GM21717 (cell line): ENCODE data around the gene RBBP8NL.
"Not testable (repeated sequence)": the region's sequence is repeated elsewhere in the genome, so short reads cannot be mapped to it uniquely, and the experiment has no call there.

Experiments
- ATAC-seq: cut with Tn5 transposase; IDR thresholded peaks from one replicate; pipeline ENCODE4 v1.9.1; 2021; ENCODE audit warnings: mild to moderate bottlenecking, moderate library complexity; ENCODE audit not compliant: unreplicated experiment

The RBBP8NL gene

GRCh38 chr20:62445553-62446340 lies 18.4 kb upstream of the RBBP8NL start:
- ATAC-seq, result no peak

DNA sequence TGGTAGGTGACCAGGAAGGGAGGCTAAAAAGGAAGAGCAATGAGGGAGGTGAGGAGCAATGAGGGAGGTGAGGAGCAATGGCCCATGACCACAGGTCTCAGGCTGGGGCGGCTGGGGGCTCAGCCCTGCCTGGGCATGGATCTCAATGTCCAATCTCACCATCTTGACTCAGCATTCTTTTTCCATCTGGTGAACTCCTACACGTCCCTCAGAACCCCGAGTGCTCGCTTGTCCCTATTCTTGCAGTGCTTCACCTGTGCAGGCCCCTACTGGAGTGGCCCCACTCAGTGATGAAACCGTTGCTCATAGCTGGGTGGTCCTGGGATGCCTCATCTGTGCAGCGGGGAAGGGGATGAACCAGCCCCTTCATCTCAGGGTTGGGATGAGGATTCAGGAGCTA lies 16.9 kb upstream of the RBBP8NL start:
- no peak for ATAC-seq

GRCh38 chr20:62441987-62442539 lies 14.7 kb upstream of the RBBP8NL start:
- no peak for ATAC-seq

DNA sequence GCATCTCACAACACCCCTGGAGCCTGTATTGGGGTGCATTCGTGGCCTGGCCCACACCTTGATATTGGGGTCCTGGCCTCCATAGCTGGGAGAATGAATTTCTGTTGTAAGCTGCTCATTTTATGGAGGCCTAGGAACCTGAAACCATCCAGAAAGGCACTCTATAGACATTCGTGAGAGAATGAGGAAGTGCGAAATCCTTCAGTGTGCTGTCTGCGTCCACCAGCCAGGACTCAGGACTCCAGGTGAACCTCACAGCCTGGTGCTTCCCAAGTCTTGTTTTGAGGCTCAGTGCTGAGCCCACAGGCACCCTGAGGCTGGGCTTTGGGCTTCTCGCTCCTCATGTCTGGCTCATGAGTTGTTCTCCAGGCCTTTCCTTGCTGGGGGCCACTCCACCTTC lies 11.9 kb upstream of the RBBP8NL start:
- no peak for ATAC-seq

DNA sequence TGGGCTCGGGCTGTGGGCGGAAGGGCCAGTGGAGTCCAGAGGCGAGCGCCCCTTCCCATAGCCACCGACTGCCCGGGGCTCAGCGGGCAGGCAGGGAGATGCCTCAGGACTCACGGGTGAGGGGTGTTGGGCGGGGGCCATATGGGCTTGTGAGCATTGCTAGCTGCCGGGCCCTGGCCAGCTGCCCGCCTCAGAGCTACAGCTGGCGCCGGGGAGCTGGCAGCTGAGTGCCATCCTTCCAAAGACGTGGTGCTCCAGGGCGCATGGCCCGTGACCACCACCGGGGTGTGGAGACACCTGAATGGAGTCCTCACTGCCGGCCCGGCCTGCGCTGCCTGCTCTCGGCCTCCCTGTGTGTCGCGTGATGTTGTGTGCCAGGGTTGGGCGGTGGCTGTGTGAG lies 10.6 kb upstream of the RBBP8NL start:
- no peak for ATAC-seq

DNA sequence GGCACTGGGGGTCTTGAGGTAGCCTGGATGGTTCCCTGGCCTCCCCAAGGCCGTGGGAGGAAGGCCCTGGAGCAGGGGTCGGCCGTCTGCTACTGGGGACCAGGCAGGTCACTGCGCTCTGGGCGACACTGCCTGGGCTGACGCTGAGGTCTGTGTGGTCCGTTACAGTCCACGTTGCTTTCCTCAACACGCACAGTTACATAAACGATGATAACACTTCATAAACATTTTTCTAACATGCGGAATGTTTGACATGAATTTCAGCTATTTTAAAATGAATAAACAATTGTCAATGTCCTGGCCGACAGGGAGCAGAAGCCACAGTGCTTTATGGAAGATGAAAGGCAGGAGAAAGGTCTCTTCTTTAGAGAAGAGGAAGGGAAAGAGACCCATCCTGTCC lies 10.2 kb upstream of the RBBP8NL start:
- no peak for ATAC-seq

DNA sequence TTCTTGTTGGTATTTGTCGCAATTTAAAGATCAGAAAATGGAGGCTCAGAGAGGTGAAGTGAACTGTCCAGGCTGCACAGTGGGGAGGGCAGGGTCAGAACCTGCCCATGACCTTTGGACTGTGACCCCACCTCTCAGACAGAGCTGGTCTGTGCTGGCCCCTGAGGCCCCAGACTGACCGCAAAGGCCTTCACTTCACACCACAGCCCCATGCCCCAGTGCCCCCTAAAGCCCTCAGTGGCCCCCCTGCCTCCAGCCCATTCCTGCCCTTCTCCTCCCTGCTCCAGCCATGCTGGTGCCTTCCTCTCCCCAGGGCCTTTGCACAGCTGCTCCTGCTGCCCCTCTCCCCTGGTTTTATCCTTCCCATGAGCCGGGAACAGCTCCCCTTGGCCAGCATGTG lies 9.4 kb upstream of the RBBP8NL start:
- ATAC-seq, result no peak

DNA sequence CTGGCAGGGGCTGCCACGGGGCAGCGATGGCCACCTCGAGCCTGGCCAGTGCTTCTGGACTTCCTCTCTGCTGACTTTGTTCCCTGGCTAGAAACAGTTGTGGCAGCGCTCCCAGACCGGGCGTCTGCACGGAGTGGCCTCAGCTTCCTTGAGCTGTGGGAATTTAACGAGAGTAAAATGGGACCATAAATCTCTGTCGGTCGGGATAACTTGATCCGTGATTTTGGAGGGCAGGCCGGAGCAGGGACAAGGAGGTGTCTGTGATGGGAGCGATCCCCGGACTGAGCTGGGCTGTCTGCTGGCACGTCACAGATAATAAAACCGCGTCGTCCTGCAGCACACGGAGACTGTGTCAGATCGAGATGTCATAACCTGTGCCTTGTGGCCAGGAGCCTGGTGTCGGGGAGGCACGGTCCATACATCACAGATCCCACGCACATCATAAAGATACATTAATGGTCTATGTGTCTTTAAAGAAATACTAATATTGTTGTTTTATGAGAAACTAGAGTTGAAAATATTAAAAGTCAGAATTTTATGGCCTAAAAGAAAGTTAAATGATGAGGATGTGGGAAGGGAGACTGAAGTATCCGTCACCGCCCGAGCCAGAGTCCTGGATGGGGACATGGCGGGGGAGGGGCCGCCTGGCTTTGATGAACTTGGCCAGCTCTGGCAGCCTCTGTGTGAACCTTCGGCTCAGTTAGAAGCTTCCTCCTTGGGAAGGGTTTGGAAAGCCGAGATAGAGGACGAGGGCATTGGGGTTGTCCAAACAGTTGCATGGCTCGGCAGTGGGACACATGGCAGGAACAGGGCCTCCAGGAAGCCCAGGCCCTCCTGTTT lies 6.5 kb upstream of the RBBP8NL start:
- ATAC-seq, result no peak

GRCh38 chr20:62430866-62431447 lies 3.6 kb upstream of the RBBP8NL start:
- no peak for ATAC-seq

- ATAC-seq, result no peak
Observed at GRCh38 chr20:62430311-62430853, 3.0 kb upstream of the RBBP8NL start.

GRCh38 chr20:62429455-62430310 lies 2.3 kb upstream of the RBBP8NL start:
- no peak for ATAC-seq

DNA sequence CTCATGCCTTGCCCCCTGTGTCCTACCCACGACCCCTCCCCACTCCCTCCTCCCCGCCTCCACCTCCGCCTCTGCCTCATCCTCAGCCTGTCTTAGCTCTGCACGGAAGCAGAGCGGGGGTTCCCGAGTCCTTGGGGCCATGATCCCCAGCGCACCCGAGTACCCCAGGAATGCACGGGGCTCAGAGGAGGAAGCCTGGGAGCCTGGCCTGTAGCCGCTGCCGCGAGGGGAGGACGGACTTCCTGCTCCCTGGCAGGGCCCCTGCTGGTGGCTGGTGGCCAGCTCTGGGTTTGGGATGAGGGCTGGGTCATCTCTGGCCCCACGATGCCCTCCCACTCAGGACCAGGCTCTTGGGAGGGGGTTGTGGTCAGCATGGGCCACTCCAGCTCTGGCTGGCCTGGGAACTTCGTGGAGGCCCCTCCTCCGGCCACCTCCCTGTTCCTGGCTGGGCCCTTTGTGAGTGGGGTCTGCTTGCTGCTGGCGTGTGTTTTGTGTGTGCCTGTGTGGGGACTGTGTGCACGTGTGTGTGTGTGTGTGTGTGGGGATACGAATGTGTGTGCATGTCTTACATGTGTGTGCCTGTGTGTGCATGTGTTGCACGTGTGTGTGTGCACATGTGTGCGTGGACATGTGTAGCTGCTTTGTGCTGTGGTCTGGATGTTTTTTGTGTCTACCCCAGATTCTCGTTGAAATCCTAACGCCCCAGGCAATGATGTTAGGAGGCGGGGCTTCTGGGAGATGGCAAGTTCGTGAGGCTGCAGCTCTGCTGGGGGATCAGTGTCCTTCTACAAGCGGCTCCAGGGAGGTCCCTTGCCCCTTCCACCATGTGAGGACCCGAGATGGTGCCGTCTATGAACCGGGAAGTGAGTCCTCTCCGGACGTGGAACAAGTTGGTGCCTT lies 1.3 kb upstream of the RBBP8NL start:
- no peak for ATAC-seq

DNA sequence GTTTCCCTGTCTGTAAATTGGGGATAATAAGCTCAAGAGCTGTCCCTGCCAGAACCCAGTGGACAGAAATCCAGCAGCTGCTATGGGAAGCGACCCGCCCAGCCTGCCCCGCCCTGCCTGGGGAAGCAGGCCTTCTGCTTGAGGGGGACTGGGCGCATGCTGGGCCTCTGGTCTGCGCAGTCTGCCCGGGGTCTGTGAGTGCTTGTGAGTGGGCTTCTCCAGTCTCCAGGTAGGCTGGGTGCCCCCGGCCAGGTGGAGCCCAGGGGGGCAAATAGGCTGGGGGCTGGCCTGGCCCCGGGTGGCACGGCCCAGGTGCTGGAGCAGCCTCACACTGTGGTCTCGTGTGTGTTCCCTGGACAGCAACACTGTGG lies 648 bp upstream of the RBBP8NL start:
- no peak for ATAC-seq

- no peak for ATAC-seq
Observed at GRCh38 chr20:62426699-62427131, 624 bp downstream of the RBBP8NL start.

DNA sequence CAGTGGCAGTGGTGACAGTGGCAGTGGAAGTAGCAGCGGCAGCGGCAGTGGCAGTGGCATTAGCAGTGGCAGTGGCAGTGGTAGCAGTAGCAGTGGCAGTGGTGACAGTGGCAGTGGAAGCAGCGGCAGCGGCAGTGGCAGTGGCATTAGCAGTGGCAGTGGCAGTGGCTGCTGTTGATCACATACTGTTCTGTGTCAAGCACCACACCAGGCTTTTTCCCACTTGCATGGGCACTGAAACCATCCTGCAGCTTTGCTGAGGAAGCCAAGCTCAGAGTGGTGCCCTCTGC lies 1.3 kb downstream of the RBBP8NL start:
- ATAC-seq, result not testable (repeated sequence)

DNA sequence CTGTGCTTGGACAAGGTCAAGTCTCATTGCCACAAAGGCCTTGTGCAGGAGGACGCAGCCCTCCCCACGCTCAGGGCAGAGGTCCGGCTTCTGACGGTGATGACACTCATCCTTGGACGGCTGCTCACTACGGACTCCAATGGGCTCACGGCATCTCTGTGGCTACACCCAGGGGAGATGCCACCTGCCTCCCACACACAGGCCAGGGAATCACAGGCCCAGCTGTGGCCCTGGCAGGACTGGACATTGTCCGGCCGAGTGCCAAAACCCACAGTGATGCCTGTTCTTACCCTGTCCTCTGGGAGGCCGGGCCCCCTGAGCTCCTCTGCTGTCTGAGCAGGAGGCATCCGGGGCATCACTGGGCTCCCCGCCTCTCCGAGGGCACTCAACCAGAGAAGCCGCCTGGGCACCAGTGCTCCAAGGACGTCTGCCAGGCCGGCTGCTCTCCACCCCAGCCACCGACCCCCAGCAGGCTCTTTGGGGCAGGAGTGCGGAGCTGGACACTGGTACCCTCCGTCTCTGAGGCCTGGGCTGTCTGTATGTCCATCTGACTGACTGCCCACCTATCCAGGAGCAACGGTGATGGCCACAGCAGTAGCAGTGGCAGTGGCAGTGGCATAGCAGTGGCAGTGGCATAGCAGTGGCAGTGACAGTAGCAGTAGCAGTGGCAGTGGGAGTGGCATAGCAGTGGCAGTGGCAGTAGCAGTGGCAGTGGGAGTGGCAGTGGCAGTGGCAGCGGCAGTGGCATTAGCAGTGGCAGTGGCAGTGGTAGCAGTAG lies 1.9 kb downstream of the RBBP8NL start:
- no peak for ATAC-seq

DNA sequence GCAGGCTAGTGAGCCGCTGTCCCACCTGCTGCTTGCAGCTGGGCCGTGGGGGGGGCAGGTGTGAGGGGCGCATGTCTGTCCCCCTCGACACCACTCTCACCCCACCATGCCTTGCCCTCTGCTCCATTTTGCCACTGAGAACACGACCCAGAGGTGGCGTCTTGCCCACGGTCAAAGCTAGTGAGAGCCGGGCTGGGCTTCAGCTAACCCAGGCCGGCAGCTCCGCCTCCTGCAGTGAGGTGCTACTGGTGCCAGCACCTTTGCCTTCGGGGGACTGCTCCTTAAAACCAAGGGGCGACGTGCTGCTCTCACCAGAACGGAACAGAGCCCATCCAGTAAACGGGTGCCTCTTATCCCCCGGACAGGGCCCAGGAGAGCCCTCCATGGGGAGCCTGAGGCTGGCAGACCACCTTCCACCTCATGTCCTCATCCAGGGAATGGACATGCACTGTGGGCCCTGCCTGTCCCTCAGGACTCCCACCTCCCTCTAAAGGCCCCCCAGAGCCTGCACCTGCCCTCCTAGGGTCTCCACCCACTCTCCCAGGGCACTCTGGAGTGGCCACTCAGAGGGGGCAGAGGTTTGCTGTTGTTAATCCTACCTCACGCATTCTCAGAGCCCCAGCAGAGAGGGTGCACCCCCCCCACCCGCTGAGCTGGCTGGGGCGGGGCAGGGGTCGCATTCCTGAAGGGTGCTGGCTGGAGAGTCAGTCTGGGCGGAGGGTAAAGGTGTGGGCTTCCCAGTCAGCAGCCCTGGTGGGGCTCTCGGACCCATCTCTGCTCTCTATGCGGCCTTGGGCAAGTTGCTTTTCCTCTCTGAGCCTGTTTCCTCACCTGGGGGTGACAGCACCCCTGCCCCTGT lies 2.9 kb downstream of the RBBP8NL start:
- ATAC-seq, result no peak

DNA sequence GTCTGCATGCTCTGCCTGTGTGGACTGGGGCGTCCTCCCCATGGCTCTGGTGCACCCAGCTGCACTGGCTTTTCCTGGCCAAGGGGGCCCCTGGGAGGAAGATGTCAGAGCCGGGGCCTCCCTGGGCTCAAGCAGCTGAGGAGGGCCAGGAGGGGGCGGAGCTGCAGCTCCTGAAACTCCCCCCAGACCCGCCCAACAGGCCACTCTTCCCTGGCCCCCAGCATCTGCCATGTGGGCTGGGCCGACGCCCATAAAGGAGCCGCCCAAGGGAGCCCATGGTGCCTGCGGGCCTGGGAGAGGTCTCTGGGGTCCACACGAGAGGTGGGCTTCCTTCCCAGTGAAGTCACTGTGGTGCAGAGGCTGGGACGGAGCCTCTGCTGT lies 4.0 kb downstream of the RBBP8NL start:
- ATAC-seq, result no peak
